DMS 273 treated with DMSO at 0.1 percent for 48 hours (cell line): ENCODE data around the gene ARHGAP45.
"Not testable (repeated sequence)": the region's sequence is repeated elsewhere in the genome, so short reads cannot be mapped to it uniquely, and the experiment has no call there.

Experiments used
- DNase-seq: peaks from one replicate; lab custom pipeline; 2025; lab: John Stamatoyannopoulos, UW

Gene ARHGAP45

DNA sequence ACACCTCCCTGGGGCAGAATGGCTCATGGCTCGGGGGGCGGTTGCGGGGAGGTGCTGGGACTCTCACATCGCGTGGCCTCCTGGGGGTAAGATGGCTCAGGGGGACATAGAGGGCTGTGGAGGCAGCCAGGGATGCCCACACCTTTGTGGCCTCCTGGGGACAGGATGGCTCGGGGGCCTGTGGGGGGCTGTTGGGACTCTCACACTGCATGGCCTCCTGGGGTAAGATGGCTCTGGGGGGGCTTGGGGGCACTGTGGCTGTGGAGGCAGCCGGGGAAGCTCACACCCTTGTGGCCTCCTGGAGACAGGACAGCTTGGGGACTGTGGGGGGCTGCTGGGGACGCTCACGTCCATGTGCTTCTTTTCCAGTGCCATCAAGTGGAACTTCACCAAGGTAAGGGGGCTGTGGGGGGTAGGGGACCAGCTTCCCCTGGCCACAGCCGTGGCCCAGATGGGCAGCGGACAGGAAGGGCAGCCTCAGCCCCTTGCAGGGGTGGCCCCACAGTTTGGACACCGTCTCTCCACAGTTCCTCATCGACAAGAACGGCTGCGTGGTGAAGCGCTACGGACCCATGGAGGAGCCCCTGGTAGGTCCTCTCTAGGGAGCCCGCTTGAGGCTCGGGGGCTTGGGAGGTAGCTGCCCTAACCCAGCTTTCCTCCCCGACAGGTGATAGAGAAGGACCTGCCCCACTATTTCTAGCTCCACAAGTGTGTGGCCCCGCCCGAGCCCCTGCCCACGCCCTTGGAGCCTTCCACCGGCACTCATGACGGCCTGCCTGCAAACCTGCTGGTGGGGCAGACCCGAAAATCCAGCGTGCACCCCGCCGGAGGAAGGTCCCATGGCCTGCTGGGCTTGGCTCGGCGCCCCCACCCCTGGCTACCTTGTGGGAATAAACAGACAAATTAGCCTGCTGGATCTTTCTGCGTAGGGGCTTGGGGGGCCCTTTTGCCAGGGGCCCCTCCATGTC, 39.2 kb downstream of the ARHGAP45 start:
- no peak for DNase-seq

DNA sequence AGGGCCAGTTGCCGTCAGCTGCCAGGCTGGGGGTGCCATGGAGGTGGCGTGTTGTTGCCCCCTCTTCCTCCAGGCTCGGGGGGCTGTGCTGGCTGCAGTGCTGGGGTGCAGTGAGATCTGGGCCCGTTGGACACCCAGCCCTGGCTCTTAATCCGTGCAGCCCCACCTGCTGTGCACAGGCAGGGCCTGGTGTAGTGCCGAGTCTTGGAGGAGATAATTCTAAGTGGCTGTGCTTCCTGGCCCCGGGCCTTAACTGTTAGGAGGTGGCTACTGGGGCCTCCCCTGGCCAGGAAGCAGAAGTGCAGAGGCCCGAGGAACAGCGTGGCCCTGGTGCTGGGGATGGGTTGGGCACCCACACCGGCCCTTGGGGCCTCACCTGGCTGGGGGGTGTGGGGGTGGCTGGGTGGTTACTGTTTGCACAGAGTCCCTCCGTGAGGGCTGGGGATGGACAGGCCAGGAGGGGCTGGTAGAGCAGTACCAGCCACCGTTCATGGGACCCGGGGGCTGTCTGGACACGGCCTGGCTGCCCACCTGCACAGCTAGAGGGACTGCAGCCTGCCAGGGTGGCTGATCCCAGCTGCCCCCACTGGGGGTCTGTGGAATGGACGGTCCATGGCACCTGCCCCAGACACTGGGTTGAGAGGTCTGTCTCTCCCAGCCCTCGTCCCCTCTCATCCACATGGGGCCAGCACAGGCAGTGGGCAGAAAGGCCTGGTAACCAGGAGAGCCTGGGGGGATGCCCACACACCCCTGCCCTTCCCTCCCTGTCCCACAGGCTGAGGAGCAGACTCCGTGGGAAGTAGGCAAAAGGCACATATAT, 40.1 kb downstream of the ARHGAP45 start:
- DNase-seq, result no peak

DNA sequence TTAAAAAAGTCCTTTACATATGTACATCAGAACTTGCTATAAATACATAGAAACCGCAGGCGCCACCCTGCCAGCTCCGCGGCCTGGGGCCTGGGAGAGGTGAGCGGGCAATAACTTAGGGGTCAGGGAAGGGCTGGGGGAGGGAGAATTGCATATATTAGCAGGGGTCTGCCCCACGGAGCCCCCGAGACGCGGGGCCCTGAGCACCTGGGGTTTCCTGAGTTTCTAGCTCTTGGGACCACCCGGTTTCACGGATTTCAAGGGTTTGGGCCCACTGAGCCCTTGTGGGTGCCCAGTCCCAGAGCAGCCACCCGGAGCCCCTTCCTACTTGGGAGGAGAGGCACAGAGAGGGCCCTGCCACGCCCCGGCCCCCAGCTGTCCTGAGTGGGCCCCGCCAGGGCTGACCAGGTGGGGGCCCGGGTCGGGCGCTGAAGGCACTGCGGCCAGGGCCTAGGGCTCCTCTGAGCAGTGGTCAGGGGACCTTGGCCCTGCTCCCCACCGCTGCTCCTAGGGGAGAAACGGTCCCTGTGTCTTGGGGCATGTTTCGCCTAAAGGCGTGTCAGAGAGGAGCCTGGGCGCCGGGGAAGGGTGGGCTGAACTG, 40.8 kb downstream of the ARHGAP45 start:
- no peak for DNase-seq

DNA sequence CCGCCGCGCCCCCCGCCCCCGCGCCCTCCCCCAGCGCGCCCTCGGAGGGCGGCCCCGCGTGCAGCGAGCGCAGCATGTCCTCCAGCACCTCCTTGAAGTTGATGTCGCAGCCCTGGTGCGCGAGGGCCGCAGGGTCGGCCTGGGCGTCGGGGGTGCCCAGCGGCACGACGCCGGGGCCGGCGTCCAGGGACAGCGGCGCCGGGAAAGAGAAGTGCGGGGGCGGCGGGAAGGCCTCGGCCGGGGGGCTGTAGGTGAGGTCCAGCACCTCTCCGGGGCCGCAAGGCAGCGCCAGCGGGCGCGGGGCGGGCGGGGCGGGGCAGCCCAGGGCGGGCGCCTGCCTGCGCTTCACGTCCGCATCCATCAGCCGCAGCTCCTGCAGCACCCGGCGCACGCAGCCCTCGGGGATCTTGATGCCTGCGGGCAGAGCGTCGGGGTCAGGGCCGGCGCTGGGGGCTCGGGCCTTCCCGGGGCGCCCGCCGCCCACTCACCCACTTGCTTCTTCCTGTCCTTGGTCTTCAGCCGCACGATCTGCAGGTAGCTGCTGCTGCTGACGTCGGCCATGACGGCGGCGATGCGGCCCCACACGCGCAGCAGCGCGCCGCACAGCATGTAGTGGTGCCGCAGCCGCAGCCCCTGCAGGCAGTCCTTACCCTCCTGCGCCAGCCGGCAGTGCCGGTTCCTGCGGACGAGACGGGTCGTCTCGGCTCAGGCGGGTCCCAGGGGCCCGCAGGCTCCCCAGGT, 41.5 kb downstream of the ARHGAP45 start:
- DNase-seq, result no peak

DNA sequence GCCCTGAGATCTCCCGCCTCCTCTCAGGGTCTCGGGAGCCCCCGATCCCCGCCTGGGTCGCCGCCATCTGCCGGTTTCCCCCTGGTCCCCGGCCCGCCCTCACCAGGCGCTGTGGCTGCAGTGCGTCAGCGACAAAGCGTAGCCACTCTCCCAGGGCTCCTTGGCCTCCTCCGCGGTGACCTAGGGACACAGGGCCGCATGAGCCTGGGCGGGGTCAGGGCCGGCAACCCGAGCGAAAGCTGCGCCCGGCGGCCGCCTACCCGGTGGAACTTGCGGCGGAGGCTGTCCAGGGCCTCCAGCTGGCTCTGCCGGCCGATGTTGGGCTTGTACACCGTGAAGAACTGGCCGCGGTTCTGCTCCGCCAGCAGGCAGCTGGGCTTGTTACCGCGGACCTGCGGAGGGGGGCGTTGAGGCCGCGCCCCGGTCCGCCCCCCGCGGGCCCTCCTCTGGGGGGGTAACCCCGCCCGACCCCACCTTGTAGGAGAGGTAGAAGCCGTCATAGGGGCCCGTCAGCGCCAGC, 42.1 kb downstream of the ARHGAP45 start:
- DNase-seq, result no peak

DNA sequence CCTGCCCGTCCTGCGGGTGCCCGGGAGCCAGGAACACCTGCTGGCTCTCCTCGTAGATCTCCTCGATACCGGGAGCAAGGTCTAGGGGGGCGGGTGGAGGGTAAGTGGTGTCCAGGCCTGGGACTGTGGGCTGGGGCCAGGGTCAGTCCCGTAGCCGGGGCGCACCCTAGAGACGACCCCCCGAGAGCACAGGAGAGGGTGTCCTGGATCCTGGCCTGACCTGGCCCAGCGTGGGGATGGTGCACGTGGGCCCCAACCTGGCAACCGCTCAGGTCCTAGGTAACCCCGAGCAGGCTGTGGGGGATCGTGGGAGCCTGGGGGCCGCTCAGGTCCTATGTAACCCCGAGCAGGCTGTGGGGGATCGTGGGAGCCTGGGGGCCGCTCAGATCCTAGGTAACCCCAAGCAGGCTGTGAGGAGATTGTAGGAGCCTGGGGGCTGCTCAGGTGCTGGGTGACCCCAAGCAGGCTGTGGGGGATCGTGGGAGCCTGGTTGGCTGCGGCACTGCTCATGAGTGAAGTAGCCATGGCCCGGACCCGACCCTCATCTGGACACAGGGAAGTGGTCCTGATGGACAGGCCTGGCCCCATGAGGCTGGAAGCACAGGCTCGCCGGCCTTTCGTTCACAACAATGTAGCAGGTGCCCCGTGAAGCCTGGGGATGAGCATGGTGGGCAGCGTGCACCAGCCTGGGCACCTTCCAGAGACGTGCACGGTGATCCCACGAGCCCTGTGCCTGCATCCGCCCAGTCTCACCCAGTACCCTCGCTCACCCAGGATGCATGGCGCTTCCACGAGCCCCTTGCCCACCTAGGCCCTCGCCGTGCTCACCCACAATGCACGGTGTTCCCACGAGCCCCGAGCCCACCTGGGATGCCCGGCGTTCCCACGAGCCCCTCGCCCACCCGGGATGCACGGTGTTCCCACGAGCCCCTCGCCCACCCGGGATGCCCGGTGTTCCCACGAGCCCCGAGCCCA, 43.0 kb downstream of the ARHGAP45 start:
- no peak for DNase-seq

DNA sequence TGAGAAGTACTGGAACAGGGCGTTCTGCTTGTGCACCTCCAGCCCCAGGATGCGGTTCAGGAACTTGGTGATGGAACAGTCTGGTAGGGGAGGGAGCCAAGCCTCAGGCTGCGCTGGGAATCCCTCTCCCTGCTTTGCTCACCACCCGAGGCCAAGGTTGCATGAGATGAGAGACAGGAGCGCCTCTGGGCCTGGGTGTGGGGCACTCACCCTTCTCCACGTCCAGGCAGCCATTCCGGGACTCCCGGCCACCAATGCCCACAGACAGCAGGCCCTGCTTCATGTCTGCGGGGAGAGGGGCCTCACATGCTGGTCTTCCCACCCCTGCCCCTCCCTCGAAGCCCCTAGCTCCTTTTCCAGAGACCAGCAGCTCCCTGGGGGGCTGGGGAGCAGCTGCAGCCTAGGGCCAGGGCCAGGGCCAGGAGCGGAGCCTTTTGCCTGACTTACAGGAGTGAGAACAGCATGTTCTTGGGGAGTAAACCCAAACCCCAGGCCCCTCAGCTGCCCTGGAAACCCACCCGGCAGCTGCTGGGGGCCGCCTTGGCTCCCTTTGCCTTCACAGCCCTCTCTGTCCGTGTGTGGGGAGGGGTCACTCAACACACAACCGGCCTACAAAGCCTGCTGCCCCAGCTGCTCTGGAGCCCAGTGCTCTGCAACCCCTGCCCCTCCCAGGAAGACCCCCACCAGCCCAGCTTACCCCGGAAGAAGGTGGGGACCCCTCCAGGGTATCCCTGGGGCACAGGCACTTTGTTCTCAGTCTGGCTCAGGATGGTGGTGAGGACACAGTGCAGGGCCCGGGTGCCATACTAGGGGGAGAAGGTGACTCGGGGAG, 44.1 kb downstream of the ARHGAP45 start:
- no peak for DNase-seq

DNA sequence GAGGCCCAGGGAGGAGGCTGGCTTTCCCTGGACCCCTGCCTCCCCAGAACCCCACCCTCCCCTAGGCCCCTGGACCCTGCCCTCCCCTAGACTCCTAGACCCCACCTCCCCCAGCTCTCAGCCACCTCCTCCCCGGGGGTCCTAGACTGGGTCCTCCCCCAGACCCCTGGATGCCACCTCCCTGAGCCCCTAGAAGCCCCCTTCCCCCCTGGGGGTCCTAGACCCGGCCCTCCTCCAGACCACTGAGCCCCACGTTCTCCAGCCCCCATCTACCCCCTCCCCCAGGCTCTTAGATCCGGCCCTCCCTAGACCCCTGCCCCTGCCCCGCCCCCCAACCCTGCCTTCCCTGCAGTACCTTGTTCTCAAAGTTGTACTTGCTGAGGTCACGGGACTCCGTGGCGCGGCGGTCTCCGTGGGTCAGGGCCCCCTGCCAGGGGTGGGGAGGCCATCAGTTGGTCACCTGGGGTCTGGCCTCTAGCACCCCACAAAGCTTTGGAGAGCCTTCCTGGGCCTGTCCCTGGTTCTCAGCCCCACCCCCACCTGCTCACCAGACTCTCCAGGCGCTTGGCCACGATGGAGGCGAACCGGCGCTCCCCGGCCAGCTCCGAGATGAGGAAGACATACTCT, 44.8 kb downstream of the ARHGAP45 start:
- no peak for DNase-seq

DNA sequence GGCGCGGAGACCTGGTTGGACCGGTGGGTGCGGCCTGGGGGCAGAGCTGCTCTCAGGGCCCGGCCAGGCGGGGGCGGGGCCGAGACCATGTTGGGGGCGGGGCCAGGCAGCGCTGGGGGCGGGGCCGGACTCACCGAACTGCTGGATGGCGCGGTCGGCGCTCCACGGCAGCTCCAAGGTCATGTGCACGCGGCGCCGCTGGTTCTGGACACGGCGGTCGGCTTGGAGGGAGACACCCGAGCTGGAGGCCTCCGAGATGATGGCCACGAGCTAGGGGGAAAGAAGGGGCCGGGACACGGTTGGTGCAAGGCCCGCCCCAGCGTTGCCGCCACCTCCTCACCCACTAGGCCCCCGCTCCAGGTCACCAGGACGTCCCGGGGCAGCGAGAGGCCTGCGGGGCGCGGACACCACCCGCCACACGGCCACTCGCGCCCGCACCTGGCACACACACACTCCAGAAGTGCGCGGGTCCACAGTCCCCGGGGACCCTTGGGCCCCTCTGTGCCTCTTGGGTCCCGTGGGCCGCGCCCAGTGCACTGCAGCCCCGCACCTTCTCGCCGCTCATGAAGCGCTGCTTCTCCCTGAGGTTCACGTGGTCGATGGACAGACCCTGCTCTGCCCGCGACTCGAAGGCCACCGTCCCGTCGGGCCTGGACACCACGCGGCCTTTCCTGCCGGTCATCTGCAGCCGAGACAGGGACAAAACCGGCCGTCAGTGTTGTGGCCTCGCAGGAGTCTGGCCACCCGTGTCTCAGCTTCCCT, 45.5 kb downstream of the ARHGAP45 start:
- DNase-seq, result no peak

DNA sequence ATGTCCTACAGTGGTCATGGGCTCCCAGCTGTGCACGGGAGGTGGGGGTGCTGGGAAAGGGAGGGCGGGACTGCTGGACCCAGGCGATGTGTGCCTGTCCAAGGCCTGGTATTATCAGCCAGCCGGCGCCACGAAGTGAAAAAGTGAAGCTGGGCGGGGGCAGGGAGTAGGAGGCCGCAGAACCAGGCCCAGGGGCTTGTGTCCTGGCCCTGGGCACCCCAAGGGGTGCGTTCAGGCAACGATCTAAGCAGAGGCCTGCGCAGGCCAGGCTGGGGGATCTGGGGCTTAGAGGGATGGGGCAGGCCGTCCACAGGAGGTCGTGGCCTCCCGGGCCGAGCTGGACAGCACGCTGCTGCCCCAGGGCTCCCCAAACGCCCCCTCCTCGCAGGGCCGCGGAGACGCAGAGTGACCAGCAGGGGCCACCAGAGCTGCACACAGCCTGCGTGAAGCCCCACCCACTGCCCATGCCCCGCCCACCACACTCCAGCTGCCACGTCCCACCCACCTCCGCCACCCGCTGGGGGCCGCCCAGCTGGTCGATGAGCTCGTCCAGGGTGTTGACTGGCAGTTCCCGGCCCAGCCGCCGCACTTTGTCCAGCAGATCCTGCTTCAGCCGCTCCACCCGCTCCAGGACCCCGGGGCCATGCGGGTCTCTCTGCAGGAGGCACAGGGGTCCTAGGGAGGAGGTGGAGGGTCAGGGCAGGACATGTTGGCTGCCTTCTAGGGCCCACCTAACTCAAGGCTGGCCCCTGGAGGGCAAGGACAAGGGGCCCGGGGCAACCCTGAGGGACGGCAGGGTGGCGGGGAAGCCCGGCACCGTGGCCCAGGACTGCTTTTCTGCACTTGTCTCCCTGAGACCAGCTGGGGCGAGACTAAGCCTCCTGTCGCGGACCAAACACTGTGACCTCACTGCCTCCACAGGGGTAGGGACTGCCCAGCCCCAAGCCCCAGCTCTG, 46.3 kb downstream of the ARHGAP45 start:
- peak; percentile 71 for DNase-seq

DNA sequence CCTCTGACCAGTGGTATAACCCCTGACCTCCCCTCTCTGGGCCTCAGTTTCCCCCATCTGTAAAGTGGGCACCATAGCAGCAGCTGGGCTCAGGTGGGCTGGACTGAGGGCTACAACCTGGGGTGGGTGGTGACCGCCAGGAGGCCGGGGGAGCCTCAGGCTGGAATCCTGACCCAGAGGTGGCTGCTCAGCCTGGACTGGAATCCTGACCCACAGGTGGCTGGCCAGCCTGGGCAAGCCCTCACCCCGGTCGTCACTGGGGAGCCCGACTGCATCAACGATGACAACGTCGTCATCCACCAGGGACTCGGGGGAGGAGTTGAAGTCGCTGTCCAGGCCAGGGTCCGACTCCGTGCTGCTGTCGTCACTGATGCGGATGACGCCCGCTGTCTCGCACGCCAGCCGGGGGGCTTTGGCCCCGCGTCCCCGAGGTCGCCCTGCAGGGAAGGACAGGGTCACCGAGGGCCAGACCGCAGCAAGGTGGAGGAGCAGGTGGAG, 47.1 kb downstream of the ARHGAP45 start:
- DNase-seq, result no peak

DNA sequence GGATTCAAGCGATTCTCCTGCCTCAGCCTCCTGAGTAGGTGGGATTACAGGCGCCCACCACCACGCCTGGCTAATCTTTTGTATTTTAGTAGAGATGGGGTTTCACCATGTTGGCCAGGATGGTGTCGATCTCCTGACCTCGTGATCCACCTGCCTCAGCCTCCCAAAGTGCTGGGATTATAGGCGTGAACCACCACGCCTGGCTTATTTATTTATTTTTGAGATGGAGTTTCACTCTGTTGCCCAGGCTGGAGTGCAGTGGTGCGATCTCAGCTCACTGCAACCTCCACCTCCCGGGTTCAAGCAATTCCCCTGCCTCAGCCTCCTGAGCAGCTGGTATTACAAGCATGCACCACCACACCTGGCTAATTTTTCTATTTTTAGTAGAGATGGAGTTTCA, 47.8 kb downstream of the ARHGAP45 start:
- DNase-seq, result not testable (repeated sequence)

DNA sequence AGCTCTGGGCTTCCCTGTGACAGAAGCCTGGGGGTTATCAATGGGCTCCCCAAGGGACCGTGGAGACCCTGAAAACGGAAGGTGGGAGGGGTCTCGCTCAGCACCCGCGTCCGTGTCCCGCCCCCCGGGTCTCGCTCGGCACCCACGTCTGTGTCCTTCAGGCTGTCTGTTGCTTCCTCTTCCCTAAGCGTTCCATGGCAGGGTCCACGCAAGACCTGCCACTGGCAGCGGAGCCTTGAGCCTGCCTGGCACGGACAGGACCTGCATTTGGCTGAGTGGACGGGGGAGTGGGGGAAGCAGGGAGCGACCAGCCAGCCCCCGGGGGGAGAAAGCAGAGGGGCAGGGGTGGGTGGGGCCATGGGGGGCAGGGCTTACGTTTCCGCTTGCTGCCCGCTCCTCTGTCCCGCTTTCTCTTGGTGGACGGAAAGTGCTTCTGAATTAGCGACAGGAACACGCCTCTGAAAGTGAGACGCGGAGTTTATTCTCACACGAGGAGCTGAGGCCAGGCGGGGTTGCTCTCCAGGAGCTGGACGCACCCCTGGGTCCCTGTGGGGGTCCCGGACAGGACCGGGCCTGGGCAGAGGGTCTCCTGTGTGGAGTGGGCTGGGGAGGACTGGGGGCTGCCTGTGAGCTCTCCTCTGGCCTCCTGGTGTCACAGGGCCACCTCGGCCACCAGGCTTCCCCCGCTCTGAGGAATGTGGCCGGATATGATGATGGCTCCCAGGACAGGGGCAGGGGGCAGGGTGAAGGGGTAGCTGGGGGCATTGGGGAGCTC, 48.9 kb downstream of the ARHGAP45 start:
- DNase-seq, result no peak

DNA sequence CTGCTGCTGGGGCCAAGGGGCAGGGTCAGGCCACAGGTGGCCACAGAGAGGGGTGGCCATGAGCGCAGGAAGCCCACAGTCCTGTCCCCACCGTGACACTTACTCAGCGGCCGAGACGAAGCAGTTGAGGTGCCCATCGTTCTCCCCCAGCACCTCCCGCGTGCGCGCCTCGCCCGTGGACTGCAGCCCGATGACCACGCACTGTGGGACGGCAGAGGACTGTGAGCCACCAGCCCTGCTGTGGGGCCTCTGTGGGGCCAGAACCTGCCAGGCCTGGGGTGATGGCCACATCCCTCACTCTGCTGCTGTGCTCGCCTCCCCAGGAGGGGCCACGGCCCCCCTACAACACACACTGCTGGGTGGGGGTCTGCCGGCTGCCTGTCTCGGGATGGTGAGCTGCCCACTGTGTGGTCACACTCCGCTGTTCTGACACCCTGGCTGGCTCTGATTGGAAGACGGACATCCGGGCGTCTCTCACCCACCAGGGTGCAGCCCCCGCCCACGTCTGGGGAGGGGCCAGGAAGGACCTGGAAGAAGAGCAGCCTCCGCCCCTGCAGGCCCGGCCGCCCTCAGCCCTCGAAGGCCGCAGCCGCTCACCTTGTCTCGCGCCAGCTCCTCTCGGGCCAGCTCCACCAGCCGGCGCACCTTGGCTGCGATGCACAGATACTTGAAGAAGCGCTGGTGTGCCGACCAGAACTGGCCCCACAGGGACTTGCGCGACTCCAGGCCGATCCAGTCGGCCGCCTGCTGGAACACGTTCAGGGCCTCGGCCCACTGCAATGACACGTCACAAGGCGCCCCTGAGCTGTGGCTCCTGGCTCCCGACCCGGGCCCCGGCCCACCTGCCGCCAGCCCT, 50.0 kb downstream of the ARHGAP45 start:
- DNase-seq, result no peak

DNA sequence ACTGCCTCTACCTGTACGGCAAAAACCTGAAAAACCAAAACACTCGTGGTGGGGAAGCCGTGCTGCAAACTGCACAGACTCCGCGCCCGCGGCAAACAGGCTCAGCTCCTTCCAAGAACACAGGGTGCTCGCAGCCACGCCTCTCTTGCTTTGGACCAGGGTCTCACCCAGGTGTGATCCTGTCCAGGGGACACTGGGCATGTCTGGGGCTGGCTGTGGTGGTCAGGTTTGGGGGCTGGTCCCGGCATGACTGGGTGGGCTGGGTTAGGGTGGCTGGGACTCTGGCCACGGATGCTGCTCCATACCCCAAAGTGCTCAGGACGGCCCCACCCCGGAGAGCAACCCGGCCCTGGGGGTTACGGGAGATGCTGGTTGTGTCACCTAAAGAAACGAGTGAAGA, 50.7 kb downstream of the ARHGAP45 start:
- no peak for DNase-seq
